Uterus (tissue), 2 donors: ENCODE results near the gene KERA.

Experiments
- CTCF ChIP-seq, 4 experiments: fragments of 200-600 bp in 2 of 4; fragments of 450-650 bp in 2 of 4; sonication (generic) in 2 of 4; IDR thresholded peaks; one replicate each; pipeline ENCODE4 v1.5.1; 2016 to 2019; ENCODE audit warnings: antibody characterized with exemption in 4 of 4, mild to moderate bottlenecking in 2 of 4, moderate library complexity in 1 of 4
- POLR2A ChIP-seq, 2 donors: fragments of 450-650 bp; IDR thresholded peaks; one replicate each; pipeline ENCODE4 v1.6.1; 2016; ENCODE audit warnings: antibody characterized with exemption in 2 of 2, mild to moderate bottlenecking in 1 of 2, moderate library complexity in 1 of 2

DNA sequence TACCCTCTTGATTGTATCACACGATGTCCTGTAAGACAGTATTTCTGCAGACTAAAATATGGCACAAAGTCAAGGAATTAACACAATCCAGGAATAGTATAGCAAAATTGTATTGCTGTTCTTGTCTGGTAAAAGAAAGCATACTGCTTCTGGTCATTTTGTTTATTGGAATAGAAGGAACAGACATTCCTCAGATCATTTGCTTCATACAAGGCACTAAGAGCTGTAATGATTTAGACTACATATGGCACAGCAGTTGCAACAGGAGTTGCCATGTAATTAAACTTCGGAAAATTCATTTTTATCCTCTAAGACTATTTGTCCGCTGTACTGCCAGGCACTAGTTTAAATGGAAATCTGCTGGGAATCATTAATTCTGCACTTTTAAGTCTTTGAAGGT lies 7.6 kb upstream of the KERA start:
- TF ChIP-seq POLR2A (IDR thresholded peaks at IDR 0.05) (no peak), CTCF (IDR thresholded peaks at IDR 0.05) (no peak)
